Peyer's patch (tissue), 4 donors: ENCODE results near the gene CACNA1S.

Source experiments
- CTCF ChIP-seq, 6 experiments: fragments of 450-650 bp in 4 of 6; fragments of 200-600 bp in 2 of 6; sonication (generic) in 1 of 6; IDR thresholded peaks; one replicate each; pipeline ENCODE4 v1.5.1; 2017 to 2019; ENCODE audit warnings: antibody characterized with exemption in 6 of 6, mild to moderate bottlenecking in 3 of 6, moderate library complexity in 1 of 6
- POLR2A ChIP-seq, 2 donors: fragments of 450-650 bp; IDR thresholded peaks; one replicate each; pipeline ENCODE4 v1.5.1; 2017; ENCODE audit warnings: antibody characterized with exemption in 2 of 2, mild to moderate bottlenecking in 2 of 2, moderate library complexity in 2 of 2

- TF ChIP-seq CTCF (IDR thresholded peaks at IDR 0.05) (no peak), POLR2A (IDR thresholded peaks at IDR 0.05) (no peak)
Measured at GRCh38 chr1:201112926-201113325, 700 bp upstream of the CACNA1S start.
